Caco-2 (cell line): ENCODE data around the gene ST3GAL5. TPM values are rescaled to one million over a fixed set of nuclear protein-coding genes. Genes with fewer than 3 reads are reported as not detected.

ENCODE experiments used
- BruUV-seq: library from RNA; stranded (reverse); fragments of 400-500 nt; replicated peaks from 2 replicates; lab custom pipeline; 2021; lab: Mats Ljungman, UMichigan
- CTCF ChIA-PET: fragments of 300-600 bp; sonication (Branson Sonifier 250); formaldehyde crosslinking; loops from one replicate; lab custom pipeline; 2022; ENCODE audit warnings: antibody characterized with exemption; lab: Charles Lee
- POLR2A ChIA-PET: fragments of 300-600 bp; sonication (Branson Sonifier 250); formaldehyde crosslinking; loops from one replicate; lab custom pipeline; 2022; ENCODE audit warnings: antibody characterized with exemption; lab: Charles Lee
- DNase-seq, 2 experiments: peaks; one replicate each; pipeline versions ENCODE4 v3.0.0 to v3.0.0-alpha.2; 2020 to 2022
- H3K27me3 ChIP-seq: replicated peaks from 2 replicates; pipeline ENCODE4 v1.6.0; 2011; ENCODE audit warnings: low read length; ENCODE audit not compliant: control insufficient read depth, insufficient read depth
- H3K36me3 ChIP-seq: 2 replicates; pipeline ENCODE4 v1.5.1; 2011; ENCODE audit warnings: low read length; ENCODE audit not compliant: control insufficient read depth, insufficient read depth
- H3K4me1 ChIP-seq: fragments of 250-450 bp; sonication (Bioruptor Pico); 2 replicates; pipeline ENCODE4 v1.5.1; 2020; ENCODE audit warnings: mild to moderate bottlenecking
- H3K4me3 ChIP-seq: 2 replicates; pipeline ENCODE4 v1.5.1; 2011; ENCODE audit warnings: low read depth, mild to moderate bottlenecking, control low read depth, low read length
- H3K9me3 ChIP-seq: fragments of 250-450 bp; sonication (Bioruptor Pico); 2 replicates; pipeline ENCODE4 v1.5.1; 2020; ENCODE audit warnings: mild to moderate bottlenecking, moderate library complexity
- H3K27ac Mint-ChIP-seq: one replicate; pipeline ENCODE4 v1.8.0; 2022; ENCODE audit warnings: mixed read lengths; ENCODE audit not compliant: unreplicated experiment
- H3K27me3 Mint-ChIP-seq: one replicate; pipeline ENCODE4 v1.8.0; 2022; ENCODE audit warnings: mixed read lengths; ENCODE audit not compliant: insufficient read depth, unreplicated experiment
- H3K36me3 Mint-ChIP-seq: one replicate; pipeline ENCODE4 v1.8.0; 2022; ENCODE audit warnings: mild to moderate bottlenecking, mixed read lengths; ENCODE audit not compliant: insufficient read depth, unreplicated experiment
- H3K4me1 Mint-ChIP-seq: one replicate; pipeline ENCODE4 v1.8.0; 2022; ENCODE audit warnings: low read depth, mixed read lengths; ENCODE audit not compliant: unreplicated experiment
- H3K4me3 Mint-ChIP-seq: one replicate; pipeline ENCODE4 v1.8.0; 2022; ENCODE audit warnings: mild to moderate bottlenecking, moderate library complexity, mixed read lengths; ENCODE audit not compliant: unreplicated experiment
- H3K9me3 Mint-ChIP-seq: one replicate; pipeline ENCODE4 v1.8.0; 2022; ENCODE audit warnings: mixed read lengths; ENCODE audit not compliant: unreplicated experiment
- CTCF ChIP-seq, 2 experiments: fragments of 200-600 bp in 1 of 2; IDR thresholded peaks; 1 replicate in 1 of 2; 2 replicates in 1 of 2; pipeline versions ENCODE4 v1.5.1 to v1.8.0; 2011 to 2022; ENCODE audit warnings: antibody characterized with exemption in 1 of 2, control low read depth in 1 of 2, inconsistent platforms in 1 of 2, low read depth in 1 of 2, low read length in 1 of 2, mild to moderate bottlenecking in 1 of 2, moderate library complexity in 1 of 2; ENCODE audit not compliant: insufficient read depth in 1 of 2, severe bottlenecking in 1 of 2, unreplicated experiment in 1 of 2
- intact Hi-C: fragments of 100-400 bp; cut with micrococcal nuclease; formaldehyde crosslinking; loops from one replicate; pipeline ENCODE4 v1.10.0; 2022; ENCODE audit not compliant: unreplicated experiment
- total RNA-seq: library from RNA; stranded (reverse); gene quantifications from 2 replicates; pipeline ENCODE4 v1.2.3, GENCODE V29; 2022

Gene ST3GAL5
- total RNA-seq, 1 experiment from 2014 or later, result 3.4 TPM

GRCh38 chr2:85801871-85802270 lies 86.9 kb downstream of the ST3GAL5 start:
- no peak for TF ChIP-seq CTCF (IDR thresholded peaks at IDR 0.05; ENCODE audit: insufficient read depth in 1 of 2, low read depth in 1 of 2, low read length in 1 of 2, severe bottlenecking in 1 of 2, unreplicated experiment in 1 of 2)
- POLR2A ChIA-PET, result no interaction called here
- Mint-ChIP-seq H3K27ac (no peak overlapping the region), H3K9me3 (no peaks in the 10 kb centered on the region), H3K36me3 (no peaks in the 10 kb centered on the region), H3K27me3 (peaks cover 4% of the 10 kb centered on the region), H3K4me1 (peaks cover 6% of the 10 kb centered on the region), H3K4me3 (no peak overlapping the region)
- intact Hi-C loops, result no loop called here
- CTCF ChIA-PET, result interaction anchor here (1.4 kb wide), 1 partner anchor 10 kb away, joined by 4 read pairs; no protein-coding TSS in a partner anchor
- no TSS peak for BruUV-seq
- Histone ChIP-seq H3K4me3 (no peak overlapping the region), H3K36me3 (no peaks in the 10 kb centered on the region), H3K4me1 (no peaks in the 10 kb centered on the region), H3K9me3 (no peaks in the 10 kb centered on the region), H3K27me3 (no peaks in the 10 kb centered on the region; the same call in none of the 2 replicates)
- DNase-seq, result no peak

DNA sequence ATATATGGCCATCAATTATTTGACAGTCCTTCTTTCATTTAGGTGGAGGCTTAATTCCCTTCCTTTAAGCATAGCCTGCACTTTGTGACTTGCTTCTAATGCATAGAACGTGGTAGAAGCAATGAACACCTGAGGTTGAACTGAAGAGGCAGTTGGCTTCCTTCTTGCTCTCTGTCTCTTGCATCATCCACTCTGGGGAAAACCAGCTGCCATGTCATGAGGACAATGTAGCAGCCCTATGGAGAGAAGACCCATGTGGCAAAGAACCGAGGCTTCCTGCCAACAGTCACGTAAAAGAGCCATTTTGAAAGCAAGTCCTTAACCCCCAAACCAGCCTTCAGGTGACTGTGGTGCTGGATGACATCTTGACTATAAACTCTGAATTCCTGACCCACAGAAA lies 88.2 kb downstream of the ST3GAL5 start:
- DNase-seq, result peak in 1 of 2 experiments; percentile 6
- no TSS peak for BruUV-seq
- Mint-ChIP-seq H3K27me3 (peaks cover 4% of the 10 kb centered on the region), H3K9me3 (no peaks in the 10 kb centered on the region), H3K27ac (no peak overlapping the region), H3K4me3 (no peak overlapping the region), H3K4me1 (peaks cover 6% of the 10 kb centered on the region), H3K36me3 (no peaks in the 10 kb centered on the region)
- Histone ChIP-seq H3K36me3 (no peaks in the 10 kb centered on the region), H3K4me1 (no peaks in the 10 kb centered on the region), H3K4me3 (no peak overlapping the region), H3K9me3 (no peaks in the 10 kb centered on the region), H3K27me3 (no peaks in the 10 kb centered on the region; the same call in none of the 2 replicates)
- ChIA-PET CTCF (interaction anchor here (0.6 kb wide), 1 partner anchor 171 kb away, joined by 7 read pairs; no protein-coding TSS in a partner anchor), POLR2A (no interaction called here)
- intact Hi-C loops, result no loop called here
- no peak for TF ChIP-seq CTCF (IDR thresholded peaks at IDR 0.05; ENCODE audit: insufficient read depth in 1 of 2, low read depth in 1 of 2, low read length in 1 of 2, severe bottlenecking in 1 of 2, unreplicated experiment in 1 of 2)

DNA sequence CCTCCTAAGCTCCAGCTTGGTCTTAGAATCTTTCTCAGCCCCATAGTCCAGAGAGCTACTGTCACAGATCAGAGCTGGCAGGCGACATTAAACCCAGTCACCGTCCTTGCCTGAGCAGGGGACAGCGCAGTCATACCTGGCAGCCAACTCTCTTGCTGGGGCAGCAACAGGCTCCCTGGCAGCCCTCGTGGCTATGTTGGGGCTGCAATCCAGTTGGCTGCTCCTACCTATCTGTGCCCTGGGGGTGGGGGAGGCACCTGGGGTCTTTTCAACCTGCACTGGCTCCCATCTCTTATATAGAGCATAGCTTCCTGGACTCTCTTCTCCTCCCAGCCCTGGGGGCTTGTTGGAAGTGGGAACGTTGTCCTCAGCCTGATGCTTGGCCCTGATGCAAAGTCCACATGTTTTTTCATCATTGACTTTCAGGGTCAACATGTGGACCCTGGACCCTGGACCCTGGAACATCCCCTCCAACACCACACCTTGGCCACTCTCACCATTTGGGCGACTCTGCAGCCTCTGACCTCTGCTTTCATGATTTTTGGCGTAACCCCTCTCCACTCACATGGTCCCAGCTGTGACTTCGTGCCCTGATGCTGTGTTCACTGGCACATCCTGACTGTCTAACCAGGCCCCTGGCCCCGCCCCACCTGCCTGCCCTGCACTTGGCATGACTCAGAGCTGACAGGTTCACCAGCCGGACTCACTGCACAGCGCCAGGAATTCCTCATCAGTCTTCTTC lies 89.4 kb downstream of the ST3GAL5 start:
- peak in 1 of 2 experiments; percentile 30 for DNase-seq
- H3K36me3 ChIP-seq, result no peaks in the 10 kb centered on the region
- peaks cover 4% of the 10 kb centered on the region for H3K27me3 Mint-ChIP-seq
- no peak overlapping the region for H3K4me3 ChIP-seq
- peaks cover 6% of the 10 kb centered on the region for H3K4me1 Mint-ChIP-seq
- H3K9me3 ChIP-seq, result no peaks in the 10 kb centered on the region
- no TSS peak for BruUV-seq
- H3K9me3 Mint-ChIP-seq, result no peaks in the 10 kb centered on the region
- no peaks in the 10 kb centered on the region for H3K36me3 Mint-ChIP-seq
- no peak overlapping the region for H3K4me3 Mint-ChIP-seq
- no peaks in the 10 kb centered on the region for H3K4me1 ChIP-seq
- intact Hi-C loops, result loop anchor here (5.0 kb wide), 1 partner anchor 47 kb away; the partner anchor contains the start of gene ATOH8
- ChIA-PET CTCF (interaction anchor here (0.8 to 1.5 kb wide), 2 partner anchors 49 to 70 kb away, joined by 3 to 4 read pairs; no protein-coding TSS in a partner anchor), POLR2A (no interaction called here)
- no peaks in the 10 kb centered on the region; the same call in none of the 2 replicates for H3K27me3 ChIP-seq
- H3K27ac Mint-ChIP-seq, result no peak overlapping the region
- no peak for TF ChIP-seq CTCF (IDR thresholded peaks at IDR 0.05; ENCODE audit: insufficient read depth in 1 of 2, low read depth in 1 of 2, low read length in 1 of 2, severe bottlenecking in 1 of 2, unreplicated experiment in 1 of 2)
